ENCODE measurements around the gene SLC27A2. TPM values are rescaled to one million over a fixed set of nuclear protein-coding genes. Genes with fewer than 3 reads are reported as not detected.

SLC27A2 gene
- total RNA-seq, 1 donor from 2014 or later: not detected

GRCh38 chr15:50260969-50261496 is 79.0 kb downstream of the SLC27A2 start:
- Mint-ChIP-seq H3K4me1 (ENCODE audit: unreplicated experiment) (no peaks in the 10 kb centered on the region), H3K9me3 (ENCODE audit: unreplicated experiment) (no peaks in the 10 kb centered on the region), H3K36me3 (ENCODE audit: unreplicated experiment) (no peaks in the 10 kb centered on the region), H3K27ac (ENCODE audit: unreplicated experiment) (no peak overlapping the region), H3K27me3 (ENCODE audit: unreplicated experiment) (peaks cover 33% of the 10 kb centered on the region), H3K4me3 (ENCODE audit: unreplicated experiment) (no peak overlapping the region)
- DNase-seq (ENCODE audit: extremely low spot score, unreplicated experiment): peak; percentile 25
- TF ChIP-seq CTCF (IDR thresholded peaks at IDR 0.05): no peak

GRCh38 chr15:50261981-50262380 is 80.0 kb downstream of the SLC27A2 start:
- Mint-ChIP-seq H3K9me3 (ENCODE audit: unreplicated experiment) (no peaks in the 10 kb centered on the region), H3K4me1 (ENCODE audit: unreplicated experiment) (no peaks in the 10 kb centered on the region), H3K36me3 (ENCODE audit: unreplicated experiment) (no peaks in the 10 kb centered on the region), H3K27me3 (ENCODE audit: unreplicated experiment) (peaks cover 35% of the 10 kb centered on the region), H3K4me3 (ENCODE audit: unreplicated experiment) (no peak overlapping the region), H3K27ac (ENCODE audit: unreplicated experiment) (no peak overlapping the region)
- no peak for TF ChIP-seq CTCF (IDR thresholded peaks at IDR 0.05)
- peak; percentile 72 for DNase-seq (ENCODE audit: extremely low spot score, unreplicated experiment)

GRCh38 chr15:50262533-50262932 is 80.5 kb downstream of the SLC27A2 start:
- no peak overlapping the region for H3K27ac Mint-ChIP-seq (ENCODE audit: unreplicated experiment)
- H3K9me3 Mint-ChIP-seq (ENCODE audit: unreplicated experiment): no peaks in the 10 kb centered on the region
- H3K4me3 Mint-ChIP-seq (ENCODE audit: unreplicated experiment): no peak overlapping the region
- no peaks in the 10 kb centered on the region for H3K4me1 Mint-ChIP-seq (ENCODE audit: unreplicated experiment)
- no peaks in the 10 kb centered on the region for H3K36me3 Mint-ChIP-seq (ENCODE audit: unreplicated experiment)
- TF ChIP-seq CTCF (IDR thresholded peaks at IDR 0.05): no peak
- H3K27me3 Mint-ChIP-seq (ENCODE audit: unreplicated experiment): peaks cover 40% of the 10 kb centered on the region
- DNase-seq (ENCODE audit: extremely low spot score, unreplicated experiment): peak; percentile 56

- no peak for TF ChIP-seq CTCF (IDR thresholded peaks at IDR 0.05)
- Mint-ChIP-seq H3K27ac (ENCODE audit: unreplicated experiment) (no peak within 1 kb of the TSS), H3K9me3 (ENCODE audit: unreplicated experiment) (no peaks in the 10 kb centered on the region), H3K36me3 (ENCODE audit: unreplicated experiment) (no peaks in the 10 kb centered on the region), H3K4me3 (ENCODE audit: unreplicated experiment) (no peak within 1 kb of the TSS), H3K4me1 (ENCODE audit: unreplicated experiment) (no peaks in the 10 kb centered on the region), H3K27me3 (ENCODE audit: unreplicated experiment) (peaks cover 43% of the 10 kb centered on the region)
- DNase-seq (ENCODE audit: extremely low spot score, unreplicated experiment): no peak
Observed at GRCh38 chr15:50265620-50266019, 83.6 kb downstream of the SLC27A2 start, which contains the start of gene HDC. Gene HDC (minus strand): TSS chr15:50265726. CDS start chr15:50265623, 103 bp downstream.

GRCh38 chr15:50267577-50267976 is 85.6 kb downstream of the SLC27A2 start:
- peaks cover 34% of the 10 kb centered on the region for H3K27me3 Mint-ChIP-seq (ENCODE audit: unreplicated experiment)
- no peak overlapping the region for H3K27ac Mint-ChIP-seq (ENCODE audit: unreplicated experiment)
- TF ChIP-seq CTCF (IDR thresholded peaks at IDR 0.05): no peak
- H3K36me3 Mint-ChIP-seq (ENCODE audit: unreplicated experiment): no peaks in the 10 kb centered on the region
- no peaks in the 10 kb centered on the region for H3K4me1 Mint-ChIP-seq (ENCODE audit: unreplicated experiment)
- no peaks in the 10 kb centered on the region for H3K9me3 Mint-ChIP-seq (ENCODE audit: unreplicated experiment)
- DNase-seq (ENCODE audit: extremely low spot score, unreplicated experiment): no peak
- H3K4me3 Mint-ChIP-seq (ENCODE audit: unreplicated experiment): no peak overlapping the region

Data from osteocyte (in vitro differentiated cells).